ENCODE data around the gene HDX. TPM values are rescaled to one million over a fixed set of nuclear protein-coding genes. Genes with fewer than 3 reads are reported as not detected.

The HDX gene
- total RNA-seq, 1 donor from 2014 or later = 14.3 TPM

DNA sequence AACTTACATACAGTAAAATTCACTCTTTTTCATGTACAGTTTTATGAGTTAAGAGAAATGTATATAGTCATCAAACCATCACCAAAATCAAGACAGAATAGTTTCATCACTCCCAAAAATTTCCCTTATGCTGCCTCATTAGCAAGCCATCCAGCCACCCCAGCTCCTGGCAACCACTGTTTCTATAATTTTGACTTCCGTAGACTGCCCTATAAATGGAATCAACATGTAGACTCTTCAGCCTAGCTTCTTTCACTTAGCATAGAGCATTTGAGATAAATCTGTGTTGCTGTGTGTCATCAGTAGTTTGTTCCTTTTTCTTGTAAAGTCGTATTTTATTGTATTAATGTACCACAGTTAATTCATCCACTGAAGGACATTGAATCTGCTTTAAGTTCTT is 23.2 kb downstream of the HDX start:
- Mint-ChIP-seq H3K27me3 (ENCODE audit: unreplicated experiment) (no peaks in the 10 kb centered on the region), H3K9me3 (ENCODE audit: unreplicated experiment) (peaks cover 5% of the 10 kb centered on the region), H3K27ac (ENCODE audit: unreplicated experiment) (no peak overlapping the region), H3K4me1 (ENCODE audit: low read depth, unreplicated experiment) (peaks cover 2% of the 10 kb centered on the region), H3K36me3 (ENCODE audit: unreplicated experiment) (peaks cover 17% of the 10 kb centered on the region), H3K4me3 (ENCODE audit: unreplicated experiment) (no peak overlapping the region)
- TF ChIP-seq, protein P1, sequence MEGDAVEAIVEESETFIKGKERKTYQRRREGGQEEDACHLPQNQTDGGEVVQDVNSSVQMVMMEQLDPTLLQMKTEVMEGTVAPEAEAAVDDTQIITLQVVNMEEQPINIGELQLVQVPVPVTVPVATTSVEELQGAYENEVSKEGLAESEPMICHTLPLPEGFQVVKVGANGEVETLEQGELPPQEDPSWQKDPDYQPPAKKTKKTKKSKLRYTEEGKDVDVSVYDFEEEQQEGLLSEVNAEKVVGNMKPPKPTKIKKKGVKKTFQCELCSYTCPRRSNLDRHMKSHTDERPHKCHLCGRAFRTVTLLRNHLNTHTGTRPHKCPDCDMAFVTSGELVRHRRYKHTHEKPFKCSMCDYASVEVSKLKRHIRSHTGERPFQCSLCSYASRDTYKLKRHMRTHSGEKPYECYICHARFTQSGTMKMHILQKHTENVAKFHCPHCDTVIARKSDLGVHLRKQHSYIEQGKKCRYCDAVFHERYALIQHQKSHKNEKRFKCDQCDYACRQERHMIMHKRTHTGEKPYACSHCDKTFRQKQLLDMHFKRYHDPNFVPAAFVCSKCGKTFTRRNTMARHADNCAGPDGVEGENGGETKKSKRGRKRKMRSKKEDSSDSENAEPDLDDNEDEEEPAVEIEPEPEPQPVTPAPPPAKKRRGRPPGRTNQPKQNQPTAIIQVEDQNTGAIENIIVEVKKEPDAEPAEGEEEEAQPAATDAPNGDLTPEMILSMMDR (IDR thresholded peaks at IDR 0.05; ENCODE audit: partially characterized antibody, unreplicated experiment) = no peak
- no peak for DNase-seq

DNA sequence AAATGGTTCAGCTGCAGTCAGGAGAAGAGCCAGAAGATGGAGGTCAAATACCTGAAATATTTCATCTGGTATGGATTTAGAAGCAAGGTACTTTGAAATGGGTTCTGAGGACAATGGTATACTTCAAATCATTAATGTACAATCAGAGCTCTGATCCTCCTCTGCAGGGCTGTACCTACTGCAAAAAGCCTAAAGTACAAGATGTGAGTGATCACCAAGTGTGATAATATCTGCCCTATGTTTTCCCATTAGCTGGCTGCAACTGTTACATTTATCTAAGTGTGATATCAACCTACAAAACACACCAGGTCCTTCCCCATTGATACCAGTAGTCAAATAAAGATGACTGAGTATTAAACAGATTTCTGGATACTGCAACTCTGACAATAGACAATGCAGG is 25.1 kb downstream of the HDX start:
- H3K4me3 Mint-ChIP-seq (ENCODE audit: unreplicated experiment) = no peak overlapping the region
- TF ChIP-seq, protein P1 (IDR thresholded peaks at IDR 0.05; ENCODE audit: partially characterized antibody, unreplicated experiment) = no peak
- H3K36me3 Mint-ChIP-seq (ENCODE audit: unreplicated experiment) = peaks cover 9% of the 10 kb centered on the region
- H3K27ac Mint-ChIP-seq (ENCODE audit: unreplicated experiment) = no peak overlapping the region
- peaks cover 2% of the 10 kb centered on the region for H3K9me3 Mint-ChIP-seq (ENCODE audit: unreplicated experiment)
- DNase-seq = no peak
- H3K27me3 Mint-ChIP-seq (ENCODE audit: unreplicated experiment) = no peaks in the 10 kb centered on the region
- H3K4me1 Mint-ChIP-seq (ENCODE audit: low read depth, unreplicated experiment) = peaks cover 2% of the 10 kb centered on the region

DNA sequence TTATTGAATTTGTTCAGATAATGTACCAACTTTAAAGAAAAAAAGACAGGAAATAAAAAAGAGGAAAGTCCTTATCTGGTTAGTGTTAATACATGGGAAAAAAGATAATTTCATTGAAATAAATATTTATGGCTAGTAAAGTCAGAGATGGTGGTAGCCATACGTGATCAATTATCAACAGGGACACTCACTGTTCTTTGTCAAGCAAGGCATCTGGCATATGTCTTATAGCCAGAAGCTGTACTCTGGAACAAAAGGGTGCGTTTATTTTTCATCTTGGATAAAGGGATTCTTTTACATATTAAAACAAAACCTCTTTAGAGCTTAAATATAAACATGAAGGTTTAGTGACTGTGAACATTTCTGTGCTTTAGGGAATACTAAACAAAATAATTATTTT is 26.7 kb downstream of the HDX start:
- Mint-ChIP-seq H3K4me1 (ENCODE audit: low read depth, unreplicated experiment) (peaks cover 2% of the 10 kb centered on the region), H3K27me3 (ENCODE audit: unreplicated experiment) (no peaks in the 10 kb centered on the region), H3K9me3 (ENCODE audit: unreplicated experiment) (no peaks in the 10 kb centered on the region), H3K27ac (ENCODE audit: unreplicated experiment) (peak overlapping the region; percentile 88), H3K4me3 (ENCODE audit: unreplicated experiment) (no peak overlapping the region), H3K36me3 (ENCODE audit: unreplicated experiment) (no peaks in the 10 kb centered on the region)
- no peak for DNase-seq
- TF ChIP-seq, protein P1 (IDR thresholded peaks at IDR 0.05; ENCODE audit: partially characterized antibody, unreplicated experiment) = no peak

DNA sequence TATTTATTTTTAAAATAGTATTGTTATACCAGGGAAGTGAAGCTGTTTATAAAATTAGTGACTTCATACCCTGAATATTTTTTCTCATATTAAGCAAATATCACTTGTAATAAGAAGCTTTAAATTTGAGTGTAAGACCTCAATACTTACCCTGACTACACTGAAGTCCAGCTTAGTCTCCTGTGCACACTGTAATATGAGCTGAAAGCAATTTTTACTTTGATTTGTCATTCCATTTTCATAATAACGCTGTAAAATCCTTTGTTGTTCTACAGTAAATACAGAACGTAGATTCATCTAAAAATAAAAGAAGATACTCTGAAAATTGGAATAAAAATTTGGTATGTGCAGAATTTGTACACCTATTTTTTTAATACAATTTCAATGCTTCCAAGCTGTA is 27.2 kb downstream of the HDX start:
- Mint-ChIP-seq H3K36me3 (ENCODE audit: unreplicated experiment) (no peaks in the 10 kb centered on the region), H3K27ac (ENCODE audit: unreplicated experiment) (peak overlapping the region; percentile 88), H3K4me1 (ENCODE audit: low read depth, unreplicated experiment) (peaks cover 3% of the 10 kb centered on the region), H3K27me3 (ENCODE audit: unreplicated experiment) (no peaks in the 10 kb centered on the region), H3K9me3 (ENCODE audit: unreplicated experiment) (no peaks in the 10 kb centered on the region), H3K4me3 (ENCODE audit: unreplicated experiment) (no peak overlapping the region)
- TF ChIP-seq, protein P1 (IDR thresholded peaks at IDR 0.05; ENCODE audit: partially characterized antibody, unreplicated experiment) = no peak
- DNase-seq = no peak

DNA sequence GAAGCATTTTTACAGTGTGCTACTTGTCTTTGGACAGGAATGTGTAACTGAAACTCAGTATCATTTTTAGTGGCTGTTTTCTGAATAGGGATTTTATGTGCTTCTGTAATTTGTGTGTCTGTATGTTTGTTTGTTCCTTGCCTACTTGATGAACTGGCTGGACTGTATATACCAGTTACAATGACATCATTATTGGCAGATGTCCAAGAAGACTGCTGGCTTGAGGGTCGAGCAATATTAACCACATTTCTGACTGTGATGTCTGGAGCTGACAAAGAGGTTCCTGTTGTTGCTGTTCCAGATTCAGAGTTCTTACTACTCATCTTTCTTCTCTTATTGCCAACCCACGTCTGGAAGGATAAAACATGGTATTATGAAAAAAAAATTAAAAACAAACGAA is 33.0 kb downstream of the HDX start:
- TF ChIP-seq, protein P1 (IDR thresholded peaks at IDR 0.05; ENCODE audit: partially characterized antibody, unreplicated experiment) = no peak
- H3K4me1 Mint-ChIP-seq (ENCODE audit: low read depth, unreplicated experiment) = peaks cover 2% of the 10 kb centered on the region
- no peaks in the 10 kb centered on the region for H3K36me3 Mint-ChIP-seq (ENCODE audit: unreplicated experiment)
- H3K9me3 Mint-ChIP-seq (ENCODE audit: unreplicated experiment) = no peaks in the 10 kb centered on the region
- no peaks in the 10 kb centered on the region for H3K27me3 Mint-ChIP-seq (ENCODE audit: unreplicated experiment)
- DNase-seq = no peak
- H3K4me3 Mint-ChIP-seq (ENCODE audit: unreplicated experiment) = no peak overlapping the region
- H3K27ac Mint-ChIP-seq (ENCODE audit: unreplicated experiment) = peak overlapping the region; percentile 62

Data from glutamatergic neuron (in vitro differentiated cells).